ENCODE results near the gene VPS13A. TPM values are rescaled to one million over a fixed set of nuclear protein-coding genes. Genes with fewer than 3 reads are reported as not detected.
"Not testable (repeated sequence)": the region's sequence is repeated elsewhere in the genome, so short reads cannot be mapped to it uniquely, and the experiment has no call there.

Gene VPS13A
- total and polyA plus RNA-seq, 10 donors: 7.5 to 90.9 (median 56.5) TPM

GRCh38 chr9:77237896-77238295 lies 60.6 kb downstream of the VPS13A start:
- no peaks in the 10 kb centered on the region for H3K4me1 ChIP-seq
- H3K9me3 ChIP-seq: no peaks in the 10 kb centered on the region
- no peak overlapping the region for H3K27ac ChIP-seq
- DNase-seq: no peak
- peaks cover 0 to 56% (median 9%) of the 10 kb centered on the region in 6 donors for H3K36me3 ChIP-seq
- no peaks in the 10 kb centered on the region for H3K27me3 ChIP-seq (replicated peaks in 1 of 7)
- intact Hi-C loops (cut with DNase I; ENCODE audit: low total_unique reads): no loop called here
- 71 to 98% (median 98%) methylated on average over 2 of the region's 2 CpGs for WGBS, 5 donors
- no peak for TF ChIP-seq CTCF (IDR thresholded peaks at IDR 0.05 in 8 of 11, conservative IDR thresholded peaks at IDR 0.05 in 3 of 11)
- TF ChIP-seq POLR2AphosphoS5 (IDR thresholded peaks at IDR 0.05): no peak
- TF ChIP-seq POLR2A (IDR thresholded peaks at IDR 0.05): no peak
- H3K4me3 ChIP-seq: no peak overlapping the region

- Histone ChIP-seq H3K36me3 (peaks cover 0 to 74% (median 10%) of the 10 kb centered on the region in 6 donors), H3K4me3 (no peak overlapping the region), H3K9me3 (peaks cover 0 to 5% (median 2%) of the 10 kb centered on the region in 8 donors), H3K27me3 (replicated peaks in 1 of 7) (no peaks in the 10 kb centered on the region), H3K27ac (no peak overlapping the region), H3K4me1 (no peaks in the 10 kb centered on the region)
- intact Hi-C loops (cut with DNase I; ENCODE audit: low total_unique reads): no loop called here
- TF ChIP-seq POLR2AphosphoS5 (IDR thresholded peaks at IDR 0.05): no peak
- TF ChIP-seq CTCF (IDR thresholded peaks at IDR 0.05 in 8 of 11, conservative IDR thresholded peaks at IDR 0.05 in 3 of 11): no peak
- no peak for TF ChIP-seq POLR2A (IDR thresholded peaks at IDR 0.05)
- 95 to 100% (median 97%) methylated on average over 1 of the region's 1 CpG for WGBS, 5 donors
- no peak for DNase-seq
These were observed 73.7 kb downstream of the VPS13A start for GRCh38 chr9:77251050-77251449.

GRCh38 chr9:77257275-77257674 lies 79.9 kb downstream of the VPS13A start:
- no peak for DNase-seq
- peaks cover 0 to 14% (median 9%) of the 10 kb centered on the region in 8 donors for H3K9me3 ChIP-seq
- peaks cover 0 to 85% (median 16%) of the 10 kb centered on the region in 6 donors for H3K36me3 ChIP-seq
- no peak overlapping the region for H3K27ac ChIP-seq
- H3K4me3 ChIP-seq: no peak overlapping the region
- intact Hi-C loops (cut with DNase I; ENCODE audit: low total_unique reads): no loop called here
- no peaks in the 10 kb centered on the region for H3K27me3 ChIP-seq (replicated peaks in 1 of 7)
- WGBS, 5 donors: 96 to 100% (median 97%) methylated on average over 2 of the region's 2 CpGs
- no peaks in the 10 kb centered on the region for H3K4me1 ChIP-seq
- no peak for TF ChIP-seq POLR2A (IDR thresholded peaks at IDR 0.05)
- no peak for TF ChIP-seq CTCF (IDR thresholded peaks at IDR 0.05 in 8 of 11, conservative IDR thresholded peaks at IDR 0.05 in 3 of 11)
- TF ChIP-seq POLR2AphosphoS5 (IDR thresholded peaks at IDR 0.05): no peak

- Histone ChIP-seq H3K27ac (no peak overlapping the region), H3K4me3 (no peak overlapping the region), H3K27me3 (replicated peaks in 1 of 7) (no peaks in the 10 kb centered on the region), H3K4me1 (no peaks in the 10 kb centered on the region), H3K9me3 (peaks cover 0 to 16% (median 12%) of the 10 kb centered on the region in 8 donors), H3K36me3 (peaks cover 0 to 70% (median 10%) of the 10 kb centered on the region in 6 donors)
- DNase-seq: no peak
- WGBS, 5 donors: 94 to 98% (median 96%) methylated on average over 8 of the region's 8 CpGs
- intact Hi-C loops (cut with DNase I; ENCODE audit: low total_unique reads): loop anchor here (10.0 kb wide), 1 partner anchor 57 kb away; no protein-coding TSS in a partner anchor
- no peak for TF ChIP-seq POLR2A (IDR thresholded peaks at IDR 0.05)
- TF ChIP-seq POLR2AphosphoS5 (IDR thresholded peaks at IDR 0.05): no peak
- no peak for TF ChIP-seq CTCF (IDR thresholded peaks at IDR 0.05 in 8 of 11, conservative IDR thresholded peaks at IDR 0.05 in 3 of 11)
These were observed 84.3 kb downstream of the VPS13A start for GRCh38 chr9:77261605-77262004.

GRCh38 chr9:77267762-77268161 lies 90.4 kb downstream of the VPS13A start:
- intact Hi-C loops (cut with DNase I; ENCODE audit: low total_unique reads): loop anchor here (10.0 kb wide), 1 partner anchor 63 kb away; no protein-coding TSS in a partner anchor
- H3K27ac ChIP-seq; H3K27me3 ChIP-seq (replicated peaks in 1 of 7); H3K4me1 ChIP-seq; H3K4me3 ChIP-seq; DNase-seq: not testable (repeated sequence)
- H3K36me3 ChIP-seq: peaks cover 0 to 50% (median 5%) of the 10 kb centered on the region in 6 donors
- H3K9me3 ChIP-seq: peaks cover 0 to 15% (median 9%) of the 10 kb centered on the region in 8 donors
- 94 to 98% (median 96%) methylated on average over 3 to 5 of the region's 5 CpGs for WGBS, 5 donors
